PC-3 (cell line): ENCODE results near the gene CDK14.

Experiments
- EZH2 ChIP-seq: fragments of 300-600 bp; sonication (generic); IDR thresholded peaks from one replicate; pipeline ENCODE4 v1.6.1; 2017; ENCODE audit warnings: antibody characterized with exemption, mild to moderate bottlenecking, low read length; ENCODE audit not compliant: unreplicated experiment
- TF ChIP-seq, protein P1 (sequence below): fragments of 300-600 bp; sonication (generic); conservative IDR thresholded peaks from 2 replicates; pipeline ENCODE4 v1.5.1; 2017; ENCODE audit warnings: antibody characterized with exemption, low read depth, mild to moderate bottlenecking, low read length

DNA sequence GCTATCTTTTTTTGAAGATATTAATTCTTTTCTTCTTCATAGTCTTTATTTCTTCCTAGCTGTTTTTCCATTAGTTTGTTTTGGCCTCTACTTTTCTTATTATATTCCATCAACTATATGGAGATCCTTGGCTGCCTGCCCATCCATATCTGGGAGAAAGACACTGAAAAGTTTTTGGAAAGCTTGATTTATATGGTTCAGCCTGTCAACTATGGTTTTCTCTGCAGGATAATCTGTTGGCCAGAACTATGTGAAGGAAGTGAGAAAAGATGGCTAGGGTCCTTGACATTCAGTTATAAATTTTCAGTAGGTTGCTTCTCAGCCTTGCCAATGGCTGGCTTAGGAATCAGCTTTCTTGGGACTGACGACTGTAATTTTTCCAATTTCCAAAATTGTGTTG lies 10.0 kb upstream of the CDK14 start:
- TF ChIP-seq, protein P1, sequence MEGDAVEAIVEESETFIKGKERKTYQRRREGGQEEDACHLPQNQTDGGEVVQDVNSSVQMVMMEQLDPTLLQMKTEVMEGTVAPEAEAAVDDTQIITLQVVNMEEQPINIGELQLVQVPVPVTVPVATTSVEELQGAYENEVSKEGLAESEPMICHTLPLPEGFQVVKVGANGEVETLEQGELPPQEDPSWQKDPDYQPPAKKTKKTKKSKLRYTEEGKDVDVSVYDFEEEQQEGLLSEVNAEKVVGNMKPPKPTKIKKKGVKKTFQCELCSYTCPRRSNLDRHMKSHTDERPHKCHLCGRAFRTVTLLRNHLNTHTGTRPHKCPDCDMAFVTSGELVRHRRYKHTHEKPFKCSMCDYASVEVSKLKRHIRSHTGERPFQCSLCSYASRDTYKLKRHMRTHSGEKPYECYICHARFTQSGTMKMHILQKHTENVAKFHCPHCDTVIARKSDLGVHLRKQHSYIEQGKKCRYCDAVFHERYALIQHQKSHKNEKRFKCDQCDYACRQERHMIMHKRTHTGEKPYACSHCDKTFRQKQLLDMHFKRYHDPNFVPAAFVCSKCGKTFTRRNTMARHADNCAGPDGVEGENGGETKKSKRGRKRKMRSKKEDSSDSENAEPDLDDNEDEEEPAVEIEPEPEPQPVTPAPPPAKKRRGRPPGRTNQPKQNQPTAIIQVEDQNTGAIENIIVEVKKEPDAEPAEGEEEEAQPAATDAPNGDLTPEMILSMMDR, result no peak
- no peak for TF ChIP-seq EZH2
